Measurements from ENCODE around the gene PKNOX1. TPM values are rescaled to one million over a fixed set of nuclear protein-coding genes. Genes with fewer than 3 reads are reported as not detected.
"Not testable (repeated sequence)": the region's sequence is repeated elsewhere in the genome, so short reads cannot be mapped to it uniquely, and the experiment has no call there.

Gene PKNOX1, protein sequence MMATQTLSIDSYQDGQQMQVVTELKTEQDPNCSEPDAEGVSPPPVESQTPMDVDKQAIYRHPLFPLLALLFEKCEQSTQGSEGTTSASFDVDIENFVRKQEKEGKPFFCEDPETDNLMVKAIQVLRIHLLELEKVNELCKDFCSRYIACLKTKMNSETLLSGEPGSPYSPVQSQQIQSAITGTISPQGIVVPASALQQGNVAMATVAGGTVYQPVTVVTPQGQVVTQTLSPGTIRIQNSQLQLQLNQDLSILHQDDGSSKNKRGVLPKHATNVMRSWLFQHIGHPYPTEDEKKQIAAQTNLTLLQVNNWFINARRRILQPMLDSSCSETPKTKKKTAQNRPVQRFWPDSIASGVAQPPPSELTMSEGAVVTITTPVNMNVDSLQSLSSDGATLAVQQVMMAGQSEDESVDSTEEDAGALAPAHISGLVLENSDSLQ
- total RNA-seq (13.2 TPM), polyA plus RNA-seq (ENCODE audit: insufficient read depth in 1 of 8, insufficient read length in 8 of 8, low replicate concordance in 1 of 8) (10 to 100 TPM; 15.1 to 18.7 (median 16.9) TPM)
- long read RNA-seq, donor 1, full-length matches to known transcripts = 1 of 1 reads
- long read RNA-seq, donor 1, partial matches to known transcripts = 0 of 1 reads
- long read RNA-seq, donor 1, other reads (novel, unspliced or antisense) = 0 of 1 reads
- long read RNA-seq, donor 2 = 0 reads
- long read RNA-seq, donor 3, full-length matches to known transcripts = 5 of 5 reads
- long read RNA-seq, donor 3, partial matches to known transcripts = 0 of 5 reads
- long read RNA-seq, donor 3, other reads (novel, unspliced or antisense) = 0 of 5 reads
- long read RNA-seq, donor 4, full-length matches to known transcripts = 1 of 37 reads
- long read RNA-seq, donor 4, partial matches to known transcripts = 0 of 37 reads
- long read RNA-seq, donor 4, other reads (novel, unspliced or antisense) = 36 of 37 reads
- long read RNA-seq, donor 5, full-length matches to known transcripts = 9 of 9 reads
- long read RNA-seq, donor 5, partial matches to known transcripts = 0 of 9 reads
- long read RNA-seq, donor 5, other reads (novel, unspliced or antisense) = 0 of 9 reads
- long read RNA-seq, donor 6, full-length matches to known transcripts = 8 of 8 reads
- long read RNA-seq, donor 6, partial matches to known transcripts = 0 of 8 reads
- long read RNA-seq, donor 6, other reads (novel, unspliced or antisense) = 0 of 8 reads
- long read RNA-seq, donor 7, full-length matches to known transcripts = 4 of 109 reads
- long read RNA-seq, donor 7, partial matches to known transcripts = 23 of 109 reads
- long read RNA-seq, donor 7, other reads (novel, unspliced or antisense) = 82 of 109 reads
- long read RNA-seq, donor 8, full-length matches to known transcripts = 1 of 1 reads
- long read RNA-seq, donor 8, partial matches to known transcripts = 0 of 1 reads
- long read RNA-seq, donor 8, other reads (novel, unspliced or antisense) = 0 of 1 reads
- long read RNA-seq, donor 9, full-length matches to known transcripts = 1 of 84 reads
- long read RNA-seq, donor 9, partial matches to known transcripts = 23 of 84 reads
- long read RNA-seq, donor 9, other reads (novel, unspliced or antisense) = 60 of 84 reads
- long read RNA-seq, donor 10, full-length matches to known transcripts = 3 of 3 reads
- long read RNA-seq, donor 10, partial matches to known transcripts = 0 of 3 reads
- long read RNA-seq, donor 10, other reads (novel, unspliced or antisense) = 0 of 3 reads
- long read RNA-seq, donor 11, full-length matches to known transcripts = 3 of 3 reads
- long read RNA-seq, donor 11, partial matches to known transcripts = 0 of 3 reads
- long read RNA-seq, donor 11, other reads (novel, unspliced or antisense) = 0 of 3 reads

DNA sequence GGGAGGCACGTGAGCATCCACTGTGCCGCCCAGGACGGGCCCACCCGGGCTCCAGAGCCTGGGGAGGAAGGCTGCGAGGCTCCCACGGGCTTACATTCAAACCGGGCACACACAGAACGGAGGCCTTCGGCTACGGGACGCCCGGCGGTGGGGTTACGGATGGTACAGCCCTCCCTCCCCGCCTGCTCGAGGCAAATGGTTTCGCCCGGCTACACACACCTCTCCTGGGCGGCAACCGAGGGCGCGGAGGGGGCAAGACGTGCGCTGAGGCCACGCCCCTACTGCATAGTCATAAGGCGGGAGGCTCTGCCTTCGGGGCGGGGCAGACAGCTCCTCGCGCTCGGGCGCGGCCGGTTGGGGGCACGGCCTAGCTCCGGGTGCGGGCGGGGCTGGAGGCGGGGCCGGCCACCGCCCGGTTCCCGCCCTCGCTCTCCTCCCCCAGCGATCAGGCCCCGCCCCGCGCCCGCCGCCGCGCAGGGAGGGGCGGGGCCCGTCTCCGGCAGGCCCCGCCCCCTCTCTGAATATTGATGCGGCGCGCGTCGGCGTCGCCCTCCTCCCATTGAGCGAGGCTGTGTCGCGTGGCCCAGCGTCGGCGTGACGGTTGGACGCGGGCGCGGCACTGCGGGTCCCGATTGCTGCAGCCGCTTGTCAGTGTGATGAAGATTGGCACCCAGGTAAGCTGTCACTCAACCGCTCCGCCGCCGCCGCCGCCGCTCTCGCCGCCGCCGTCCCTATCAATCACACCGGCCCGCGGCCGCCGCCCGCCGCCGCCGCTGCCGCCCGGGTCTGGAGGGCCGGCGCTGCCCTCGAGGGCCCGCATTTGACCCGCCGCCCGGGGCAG is at the start of gene PKNOX1:
TSS of gene PKNOX1 (plus strand) at position 572 of the 841 bp plus-strand sequence. CDS start 29,820 bp downstream, outside the sequence.
- no peaks in the 10 kb centered on the region for H3K27me3 ChIP-seq (ENCODE audit: control insufficient read depth, insufficient read depth, low read length)
- H3K4me3 ChIP-seq (ENCODE audit: low read length) = peak within 1 kb of the TSS; percentile 87
- peak; percentile 99 for DNase-seq
- H3K36me3 ChIP-seq (ENCODE audit: control insufficient read depth, insufficient read depth, low read length) = peaks cover 3% of the 10 kb centered on the region
- under 1% methylated on average over 85 of the region's 106 CpGs for WGBS (ENCODE audit: insufficient coverage)
- H3K9me3 ChIP-seq (replicated peaks; ENCODE audit: control insufficient read depth, low read depth, low read length) = peaks cover 7% of the 10 kb centered on the region
- peaks cover 10% of the 10 kb centered on the region for H3K4me1 ChIP-seq (ENCODE audit: control insufficient read depth, insufficient read depth, low read length)
- H3K27ac ChIP-seq (ENCODE audit: low read length) = peak within 1 kb of the TSS; percentile 98

DNA sequence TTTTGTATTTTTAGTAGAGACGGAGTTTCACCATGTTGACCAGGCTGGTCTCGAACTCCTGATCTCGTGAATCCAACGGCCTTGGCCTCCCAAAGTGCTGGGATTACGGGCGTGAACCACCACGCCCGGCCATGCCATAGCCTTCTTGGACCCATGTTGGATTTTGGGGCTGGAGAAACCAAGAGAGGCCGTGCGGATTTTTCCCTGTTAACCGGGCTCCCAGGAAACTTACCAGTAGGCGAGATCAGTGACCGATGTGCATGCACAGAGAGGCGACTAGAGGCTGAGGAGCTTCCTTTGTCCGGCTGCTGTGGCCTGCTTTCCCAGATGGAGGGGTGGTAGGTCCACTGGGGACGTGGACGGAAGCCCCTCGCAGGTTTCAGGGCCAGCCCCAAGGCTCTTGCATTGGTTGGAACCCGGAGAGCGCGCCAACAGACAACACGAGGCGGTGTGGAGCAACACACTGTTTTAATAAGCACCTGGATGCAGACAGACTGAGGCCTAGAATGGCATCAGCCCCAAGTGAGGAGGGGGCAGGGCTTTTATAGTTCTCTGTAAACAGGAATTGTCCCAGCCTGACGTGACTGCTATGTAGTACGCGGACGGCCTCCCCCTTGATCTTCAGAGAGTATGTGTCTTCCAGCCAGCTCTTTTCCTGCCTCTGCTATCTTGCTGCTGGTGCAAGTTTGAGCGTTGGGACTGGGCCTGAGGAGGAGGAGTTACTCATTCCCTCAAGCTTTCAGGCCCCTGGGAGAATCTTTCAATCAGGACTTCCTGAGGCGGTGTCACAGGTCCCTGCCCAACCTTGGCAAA is 49.0 kb upstream of the PKNOX1 start, which contains the start of gene ERVH48-1:
TSS of gene ERVH48-1 (minus strand) at position 517 of the 813 bp plus-strand sequence. CDS start 6,624 bp downstream, outside the sequence.
- WGBS (ENCODE audit: insufficient coverage) = 90% methylated on average over 15 of the region's 29 CpGs
- no peak for DNase-seq
- Histone ChIP-seq H3K27me3 (ENCODE audit: control insufficient read depth, insufficient read depth, low read length) (no peaks in the 10 kb centered on the region), H3K4me1 (ENCODE audit: control insufficient read depth, insufficient read depth, low read length) (peaks cover 8% of the 10 kb centered on the region), H3K27ac (ENCODE audit: low read length) (no peak within 1 kb of the TSS), H3K9me3 (replicated peaks; ENCODE audit: control insufficient read depth, low read depth, low read length) (no peaks in the 10 kb centered on the region), H3K36me3 (ENCODE audit: control insufficient read depth, insufficient read depth, low read length) (no peaks in the 10 kb centered on the region), H3K4me3 (ENCODE audit: low read length) (no peak within 1 kb of the TSS)

GRCh38 chr21:42927474-42928200 is 46.7 kb upstream of the PKNOX1 start:
- H3K9me3 ChIP-seq (replicated peaks; ENCODE audit: control insufficient read depth, low read depth, low read length); DNase-seq; H3K27me3 ChIP-seq (ENCODE audit: control insufficient read depth, insufficient read depth, low read length); H3K36me3 ChIP-seq (ENCODE audit: control insufficient read depth, insufficient read depth, low read length); H3K27ac ChIP-seq (ENCODE audit: low read length); H3K4me1 ChIP-seq (ENCODE audit: control insufficient read depth, insufficient read depth, low read length); H3K4me3 ChIP-seq (ENCODE audit: low read length): not testable (repeated sequence)
- 89% methylated on average over 15 of the region's 23 CpGs for WGBS (ENCODE audit: insufficient coverage)

DNA sequence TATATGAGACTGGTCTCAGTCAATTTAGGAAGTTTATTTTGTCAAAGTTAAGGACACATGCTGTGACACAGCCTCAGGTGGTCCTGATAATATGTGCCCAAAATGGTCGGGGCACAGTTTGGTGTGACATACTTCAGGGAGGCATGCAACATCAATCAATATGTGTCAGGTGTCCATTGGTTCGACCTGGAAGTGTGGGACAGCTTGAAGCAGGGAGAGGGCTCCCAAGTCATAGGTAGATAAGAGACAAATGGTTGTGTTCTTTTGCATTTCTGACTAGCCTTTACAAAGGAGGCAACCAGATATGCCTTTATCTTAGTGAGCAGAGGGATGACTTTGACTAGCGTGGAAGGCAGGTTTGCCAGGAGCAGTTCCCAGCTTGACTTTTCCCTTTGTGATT is 44.4 kb upstream of the PKNOX1 start:
- no peaks in the 10 kb centered on the region for H3K9me3 ChIP-seq (replicated peaks; ENCODE audit: control insufficient read depth, low read depth, low read length)
- no peak for DNase-seq
- peaks cover 3% of the 10 kb centered on the region for H3K4me1 ChIP-seq (ENCODE audit: control insufficient read depth, insufficient read depth, low read length)
- 71% methylated on average over 3 of the region's 3 CpGs for WGBS (ENCODE audit: insufficient coverage)
- no peak overlapping the region for H3K27ac ChIP-seq (ENCODE audit: low read length)
- H3K4me3 ChIP-seq (ENCODE audit: low read length) = no peak overlapping the region
- no peaks in the 10 kb centered on the region for H3K27me3 ChIP-seq (ENCODE audit: control insufficient read depth, insufficient read depth, low read length)
- H3K36me3 ChIP-seq (ENCODE audit: control insufficient read depth, insufficient read depth, low read length) = no peaks in the 10 kb centered on the region

DNA sequence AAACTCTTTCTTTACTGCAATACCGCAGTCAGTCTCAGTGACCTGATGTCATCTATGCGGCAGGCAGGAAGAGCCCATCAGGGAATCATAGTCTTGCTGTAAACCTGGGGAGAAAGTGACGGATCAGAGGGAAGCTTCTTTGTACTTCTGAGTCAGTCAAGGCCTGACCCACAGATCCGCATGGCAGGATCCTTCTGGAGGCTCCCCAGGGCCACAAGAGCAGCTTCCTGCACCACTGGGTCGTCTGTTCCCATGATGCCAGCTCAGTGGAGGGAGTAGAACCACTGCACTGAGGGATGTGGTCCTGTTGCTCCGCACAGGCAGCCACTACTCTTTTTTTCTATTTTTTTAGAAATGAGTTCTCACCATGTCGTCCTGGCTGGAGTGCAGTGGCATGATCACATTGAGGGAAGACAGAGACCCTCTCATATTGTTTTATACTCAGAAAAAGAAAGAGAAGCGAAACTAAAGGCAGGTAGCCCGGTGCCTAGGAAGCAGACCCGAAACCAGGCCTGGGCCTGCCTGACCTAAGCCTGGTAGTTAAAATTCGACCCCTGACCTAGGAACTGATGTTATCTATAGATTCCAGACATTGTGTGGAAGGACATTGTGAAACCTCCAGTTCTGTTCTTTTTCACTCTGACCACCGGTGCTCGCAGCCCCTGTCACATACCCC is 42.7 kb upstream of the PKNOX1 start:
- no peaks in the 10 kb centered on the region for H3K27me3 ChIP-seq (ENCODE audit: control insufficient read depth, insufficient read depth, low read length)
- H3K4me3 ChIP-seq (ENCODE audit: low read length) = no peak overlapping the region
- peaks cover 3% of the 10 kb centered on the region for H3K4me1 ChIP-seq (ENCODE audit: control insufficient read depth, insufficient read depth, low read length)
- 84% methylated on average over 7 of the region's 13 CpGs for WGBS (ENCODE audit: insufficient coverage)
- no peak for DNase-seq
- no peaks in the 10 kb centered on the region for H3K36me3 ChIP-seq (ENCODE audit: control insufficient read depth, insufficient read depth, low read length)
- no peaks in the 10 kb centered on the region for H3K9me3 ChIP-seq (replicated peaks; ENCODE audit: control insufficient read depth, low read depth, low read length)
- no peak overlapping the region for H3K27ac ChIP-seq (ENCODE audit: low read length)

GRCh38 chr21:42932378-42933136 is 41.8 kb upstream of the PKNOX1 start:
- H3K27ac ChIP-seq (ENCODE audit: low read length) = peak overlapping the region; percentile 52
- not testable (repeated sequence) for H3K4me3 ChIP-seq (ENCODE audit: low read length); H3K27me3 ChIP-seq (ENCODE audit: control insufficient read depth, insufficient read depth, low read length); DNase-seq; H3K4me1 ChIP-seq (ENCODE audit: control insufficient read depth, insufficient read depth, low read length); H3K36me3 ChIP-seq (ENCODE audit: control insufficient read depth, insufficient read depth, low read length); H3K9me3 ChIP-seq (replicated peaks; ENCODE audit: control insufficient read depth, low read depth, low read length)
- 66% methylated on average over 12 of the region's 16 CpGs for WGBS (ENCODE audit: insufficient coverage)
